ENCODE results near the gene C21orf91.

C21orf91 gene

GRCh38 chr21:17796503-17796902 lies 22.7 kb downstream of the C21orf91 start:
- no peak for DNase-seq

GRCh38 chr21:17796037-17796403 lies 23.1 kb downstream of the C21orf91 start:
- no peak for DNase-seq

GRCh38 chr21:17795146-17796036 lies 23.8 kb downstream of the C21orf91 start:
- no peak for DNase-seq

- no peak for DNase-seq
Measured at GRCh38 chr21:17794518-17795145, 24.5 kb downstream of the C21orf91 start.

GRCh38 chr21:17793246-17794123 lies 25.7 kb downstream of the C21orf91 start:
- DNase-seq, result no peak

GRCh38 chr21:17789656-17790055 lies 29.5 kb downstream of the C21orf91 start:
- no peak for DNase-seq

GRCh38 chr21:17789069-17789468 lies 30.1 kb downstream of the C21orf91 start:
- DNase-seq, result no peak

GRCh38 chr21:17786851-17787181 lies 32.3 kb downstream of the C21orf91 start:
- no peak for DNase-seq

GRCh38 chr21:17786071-17786850 lies 32.9 kb downstream of the C21orf91 start:
- no peak for DNase-seq

GRCh38 chr21:17785403-17785788 lies 33.8 kb downstream of the C21orf91 start:
- no peak for DNase-seq

GRCh38 chr21:17784604-17785402 lies 34.4 kb downstream of the C21orf91 start:
- DNase-seq, result no peak

GRCh38 chr21:17784180-17784598 lies 35.0 kb downstream of the C21orf91 start:
- DNase-seq, result no peak

- no peak for DNase-seq
Measured at GRCh38 chr21:17783481-17784179, 35.5 kb downstream of the C21orf91 start.

- no peak for DNase-seq
Measured at GRCh38 chr21:17783003-17783402, 36.2 kb downstream of the C21orf91 start.

- DNase-seq, result no peak
Measured at GRCh38 chr21:17782051-17782450, 37.1 kb downstream of the C21orf91 start.

GRCh38 chr21:17781524-17781923 lies 37.6 kb downstream of the C21orf91 start:
- no peak for DNase-seq

- DNase-seq, result peak; percentile 63
Measured at GRCh38 chr21:17780539-17780938, 38.6 kb downstream of the C21orf91 start.

GRCh38 chr21:17779980-17780379 lies 39.2 kb downstream of the C21orf91 start:
- DNase-seq, result no peak

GRCh38 chr21:17779496-17779895 lies 39.7 kb downstream of the C21orf91 start:
- no peak for DNase-seq

- no peak for DNase-seq
Measured at GRCh38 chr21:17777072-17777765, 41.9 kb downstream of the C21orf91 start.

Measured in CD4-positive, alpha-beta T cell treated with Interferon gamma for 1 hour (primary cell).